Measurements from ENCODE around the gene PHYKPL. TPM values are rescaled to one million over a fixed set of nuclear protein-coding genes. Genes with fewer than 3 reads are reported as not detected.

The PHYKPL gene
- total RNA-seq, 3 donors from 2014 or later (not counting 1 experiment from before 2014, with no cell fraction given), result 111 to 134 (median 131) TPM

DNA sequence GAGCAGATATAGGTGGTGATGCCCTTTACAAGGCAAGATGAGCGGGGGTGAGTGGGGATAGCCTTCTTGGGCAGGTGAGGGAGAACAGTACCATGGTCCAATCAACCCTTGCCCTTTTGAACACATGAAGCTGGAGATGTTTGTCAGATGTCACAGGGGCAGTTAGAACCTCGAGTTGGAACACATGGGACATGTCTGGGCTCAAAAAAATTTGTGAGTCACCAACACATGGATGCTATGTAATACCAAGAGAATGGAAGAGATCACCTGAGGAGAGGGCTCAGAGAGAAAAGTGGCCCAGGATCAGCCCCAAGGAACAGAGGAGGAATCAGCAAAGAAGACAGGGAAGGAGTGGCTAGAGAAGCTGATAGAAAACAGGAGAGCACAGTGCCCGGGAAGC is 4.7 kb downstream of the PHYKPL start:
- DNase-seq (no peak), ATAC-seq (no peak)
- intact Hi-C loops (cut with micrococcal nuclease), result no loop called here
- Mint-ChIP-seq H3K27me3 (ENCODE audit: low read depth in 2 of 2) (no peaks in the 10 kb centered on the region), H3K4me1 (peaks cover 52 to 75% of the 10 kb centered on the region in 2 donors), H3K27ac (peak overlapping the region; percentile 1 to 43), H3K36me3 (peaks cover 19% of the 10 kb centered on the region), H3K9me3 (no peaks in the 10 kb centered on the region), H3K4me3 (peak overlapping the region; percentile 38)
- Histone ChIP-seq H3K4me1 (ENCODE audit: control insufficient read depth, insufficient read depth, low read length) (peaks cover 26% of the 10 kb centered on the region), H3K36me3 (ENCODE audit: control insufficient read depth, insufficient read depth, low read length) (peaks cover 48% of the 10 kb centered on the region), H3K27me3 (ENCODE audit: control insufficient read depth, insufficient read depth, low read length) (no peaks in the 10 kb centered on the region), H3K9me3 (ENCODE audit: control insufficient read depth, insufficient read depth, low read length) (no peaks in the 10 kb centered on the region), H3K27ac (ENCODE audit: low read length) (no peak overlapping the region), H3K4me3 (ENCODE audit: low read length) (no peak overlapping the region)
- 92% methylated on average over 3 of the region's 3 CpGs for WGBS (ENCODE audit: insufficient coverage)
- TF ChIP-seq, protein P1, sequence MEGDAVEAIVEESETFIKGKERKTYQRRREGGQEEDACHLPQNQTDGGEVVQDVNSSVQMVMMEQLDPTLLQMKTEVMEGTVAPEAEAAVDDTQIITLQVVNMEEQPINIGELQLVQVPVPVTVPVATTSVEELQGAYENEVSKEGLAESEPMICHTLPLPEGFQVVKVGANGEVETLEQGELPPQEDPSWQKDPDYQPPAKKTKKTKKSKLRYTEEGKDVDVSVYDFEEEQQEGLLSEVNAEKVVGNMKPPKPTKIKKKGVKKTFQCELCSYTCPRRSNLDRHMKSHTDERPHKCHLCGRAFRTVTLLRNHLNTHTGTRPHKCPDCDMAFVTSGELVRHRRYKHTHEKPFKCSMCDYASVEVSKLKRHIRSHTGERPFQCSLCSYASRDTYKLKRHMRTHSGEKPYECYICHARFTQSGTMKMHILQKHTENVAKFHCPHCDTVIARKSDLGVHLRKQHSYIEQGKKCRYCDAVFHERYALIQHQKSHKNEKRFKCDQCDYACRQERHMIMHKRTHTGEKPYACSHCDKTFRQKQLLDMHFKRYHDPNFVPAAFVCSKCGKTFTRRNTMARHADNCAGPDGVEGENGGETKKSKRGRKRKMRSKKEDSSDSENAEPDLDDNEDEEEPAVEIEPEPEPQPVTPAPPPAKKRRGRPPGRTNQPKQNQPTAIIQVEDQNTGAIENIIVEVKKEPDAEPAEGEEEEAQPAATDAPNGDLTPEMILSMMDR (IDR thresholded peaks at IDR 0.05), result no peak

- H3K4me3 Mint-ChIP-seq, result no peak overlapping the region
- no peaks in the 10 kb centered on the region for H3K27me3 Mint-ChIP-seq (ENCODE audit: low read depth in 2 of 2)
- 100% methylated on average over 4 of the region's 4 CpGs for WGBS (ENCODE audit: insufficient coverage)
- Histone ChIP-seq H3K4me1 (ENCODE audit: control insufficient read depth, insufficient read depth, low read length) (peaks cover 23% of the 10 kb centered on the region), H3K27ac (ENCODE audit: low read length) (no peak overlapping the region), H3K4me3 (ENCODE audit: low read length) (no peak overlapping the region), H3K36me3 (ENCODE audit: control insufficient read depth, insufficient read depth, low read length) (peaks cover 55% of the 10 kb centered on the region), H3K9me3 (ENCODE audit: control insufficient read depth, insufficient read depth, low read length) (no peaks in the 10 kb centered on the region), H3K27me3 (ENCODE audit: control insufficient read depth, insufficient read depth, low read length) (no peaks in the 10 kb centered on the region)
- H3K36me3 Mint-ChIP-seq, result peaks cover 19% of the 10 kb centered on the region
- ATAC-seq (no peak), DNase-seq (no peak)
- H3K9me3 Mint-ChIP-seq, result no peaks in the 10 kb centered on the region
- H3K4me1 Mint-ChIP-seq, result peaks cover 51 to 75% of the 10 kb centered on the region in 2 donors
- TF ChIP-seq, protein P1 (IDR thresholded peaks at IDR 0.05), result no peak
- intact Hi-C loops (cut with micrococcal nuclease), result no loop called here
- H3K27ac Mint-ChIP-seq, result peak overlapping the region in 1 of 2 donors; percentile 43
Measured at GRCh38 chr5:178227138-178227659, 5.4 kb downstream of the PHYKPL start.

- no peaks in the 10 kb centered on the region for H3K9me3 Mint-ChIP-seq
- peaks cover 55% of the 10 kb centered on the region for H3K36me3 ChIP-seq (ENCODE audit: control insufficient read depth, insufficient read depth, low read length)
- TF ChIP-seq, protein P1 (IDR thresholded peaks at IDR 0.05), result no peak
- intact Hi-C loops (cut with micrococcal nuclease), result no loop called here
- peaks cover 19% of the 10 kb centered on the region for H3K36me3 Mint-ChIP-seq
- no peak overlapping the region for H3K27ac Mint-ChIP-seq
- no peak for DNase-seq
- no peak overlapping the region for H3K4me3 Mint-ChIP-seq
- no peaks in the 10 kb centered on the region for H3K27me3 ChIP-seq (ENCODE audit: control insufficient read depth, insufficient read depth, low read length)
- peaks cover 53 to 80% of the 10 kb centered on the region in 2 donors for H3K4me1 Mint-ChIP-seq
- no peak for ATAC-seq
- no peak overlapping the region for H3K27ac ChIP-seq (ENCODE audit: low read length)
- no peaks in the 10 kb centered on the region for H3K9me3 ChIP-seq (ENCODE audit: control insufficient read depth, insufficient read depth, low read length)
- no peaks in the 10 kb centered on the region for H3K27me3 Mint-ChIP-seq (ENCODE audit: low read depth in 2 of 2)
- 93% methylated on average over 6 of the region's 6 CpGs for WGBS (ENCODE audit: insufficient coverage)
- peaks cover 6% of the 10 kb centered on the region for H3K4me1 ChIP-seq (ENCODE audit: control insufficient read depth, insufficient read depth, low read length)
- no peak overlapping the region for H3K4me3 ChIP-seq (ENCODE audit: low read length)
Measured at GRCh38 chr5:178225174-178225573, 7.4 kb downstream of the PHYKPL start.

DNA sequence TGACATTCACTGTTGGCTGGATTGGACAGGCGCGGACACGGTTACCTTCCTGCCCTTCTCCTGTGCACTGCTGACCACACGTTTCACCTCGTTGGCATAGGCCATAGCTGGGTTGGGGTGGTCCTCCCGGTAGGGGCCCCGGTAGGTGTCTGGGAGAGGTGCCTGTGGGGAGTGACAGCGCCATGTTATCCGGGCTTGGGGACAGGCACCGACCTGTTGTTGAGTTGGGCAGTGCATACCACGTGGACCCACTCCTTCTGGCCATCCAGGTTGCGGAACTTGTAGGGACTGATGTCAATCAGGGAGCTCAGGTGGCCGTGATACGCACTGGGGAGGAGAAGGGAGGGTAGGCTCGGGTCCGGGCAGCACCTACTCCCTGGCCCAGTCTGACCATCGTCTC is 8.2 kb downstream of the PHYKPL start:
- intact Hi-C loops (cut with micrococcal nuclease), result no loop called here
- no peaks in the 10 kb centered on the region for H3K9me3 ChIP-seq (ENCODE audit: control insufficient read depth, insufficient read depth, low read length)
- no peaks in the 10 kb centered on the region for H3K4me1 ChIP-seq (ENCODE audit: control insufficient read depth, insufficient read depth, low read length)
- TF ChIP-seq, protein P1 (IDR thresholded peaks at IDR 0.05), result no peak
- H3K27me3 ChIP-seq (ENCODE audit: control insufficient read depth, insufficient read depth, low read length), result no peaks in the 10 kb centered on the region
- peaks cover 48% of the 10 kb centered on the region for H3K36me3 ChIP-seq (ENCODE audit: control insufficient read depth, insufficient read depth, low read length)
- no peak overlapping the region for H3K27ac ChIP-seq (ENCODE audit: low read length)
- H3K4me3 ChIP-seq (ENCODE audit: low read length), result no peak overlapping the region
- no peak overlapping the region for H3K4me3 Mint-ChIP-seq
- no peaks in the 10 kb centered on the region for H3K27me3 Mint-ChIP-seq (ENCODE audit: low read depth in 2 of 2)
- ATAC-seq (no peak), DNase-seq (no peak)
- WGBS (ENCODE audit: insufficient coverage), result 96% methylated on average over 17 of the region's 17 CpGs
- H3K9me3 Mint-ChIP-seq, result no peaks in the 10 kb centered on the region
- peaks cover 45 to 72% of the 10 kb centered on the region in 2 donors for H3K4me1 Mint-ChIP-seq
- H3K27ac Mint-ChIP-seq, result no peak overlapping the region
- peaks cover 15% of the 10 kb centered on the region for H3K36me3 Mint-ChIP-seq

All from natural killer cell (primary cell).